K562 (cell line): ENCODE results near the gene ASPG. TPM values are rescaled to one million over a fixed set of nuclear protein-coding genes. Genes with fewer than 3 reads are reported as not detected.

Experiments used
- ATAC-seq: fragments of 200-7000 bp; cut with Tn5 transposase; 3 replicates; pipeline ENCODE4 v1.9.1; 2020; ENCODE audit warnings: moderate library complexity
- BruUV-seq: library from RNA; stranded (reverse); fragments of 400-500 nt; replicated peaks from 2 replicates; lab custom pipeline; 2021; lab: Mats Ljungman, UMichigan
- CTCF ChIA-PET: fragments of 300-600 bp; formaldehyde crosslinking; extraction: SDS; loops from one replicate; lab custom pipeline; 2021; ENCODE audit warnings: low intra/inter-chr PET ratio; lab: Yijun Ruan, JAX
- POLR2A ChIA-PET: fragments of 300-600, 350-650 bp; sonication (Branson Sonifier 250); formaldehyde crosslinking; extraction: SDS; loops from one replicate; lab custom pipeline; 2021; ENCODE audit warnings: antibody characterized with exemption, inconsistent platforms; lab: Yijun Ruan, JAX
- DNase-seq, 4 experiments: peaks; one replicate each; pipeline versions ENCODE4 v3.0.0 to v3.0.0-alpha.2; 2011 to 2018; ENCODE audit warnings: low spot score in 3 of 4, mixed read lengths in 3 of 4; ENCODE audit errors: extremely low read depth in 1 of 4
- FAIRE-seq: peaks from 2 replicates; lab custom pipeline; 2011; peaks lifted over from hg19 to GRCh38; lab: Jason Lieb, UNC
- H2AFZ ChIP-seq: 2 replicates; pipeline ENCODE4 v1.6.0; 2011; ENCODE audit warnings: low read depth, low read length, control low read depth, inconsistent platforms
- H3K27ac ChIP-seq: fragments of 200-600 bp; 3 replicates; pipeline ENCODE4 v1.8.0; 2011; ENCODE audit warnings: low read depth, mild to moderate bottlenecking, control low read depth, inconsistent platforms, low read length, moderate library complexity, mixed read lengths; ENCODE audit errors: extremely low read depth
- H3K27me3 ChIP-seq, 2 experiments: fragments of 300-600 bp in 1 of 2; 2 replicates in 1 of 2; 3 replicates in 1 of 2; pipeline versions ENCODE4 v1.6.0 to v1.8.0; 2011; ENCODE audit warnings: inconsistent platforms in 2 of 2, low read length in 2 of 2, mild to moderate bottlenecking in 1 of 2, mixed read lengths in 1 of 2, moderate library complexity in 1 of 2; ENCODE audit not compliant: control insufficient read depth in 2 of 2, insufficient read depth in 2 of 2
- H3K36me3 ChIP-seq: fragments of 300-600 bp; 3 replicates; pipeline ENCODE4 v1.8.0; 2011; ENCODE audit warnings: mild to moderate bottlenecking, low read length, inconsistent platforms; ENCODE audit not compliant: control insufficient read depth, insufficient read depth
- H3K4me1 ChIP-seq, 2 experiments: fragments of 200-600 bp in 1 of 2; replicated peaks in 1 of 2; 2 replicates in 1 of 2; 3 replicates in 1 of 2; pipeline versions ENCODE4 v1.5.1 to v1.8.0; 2011; ENCODE audit warnings: inconsistent platforms in 2 of 2, low read length in 2 of 2, mild to moderate bottlenecking in 1 of 2, mixed read lengths in 1 of 2, moderate library complexity in 1 of 2; ENCODE audit not compliant: control insufficient read depth in 2 of 2, insufficient read depth in 2 of 2
- H3K4me2 ChIP-seq: 2 replicates; pipeline ENCODE4 v1.6.1; 2011; ENCODE audit warnings: low read length, control low read depth, inconsistent platforms, mixed read lengths; ENCODE audit not compliant: insufficient read depth
- H3K4me3 ChIP-seq: fragments of 200-600 bp; sonication (generic), shearing (Covaris generic); 2 replicates; pipeline ENCODE4 v1.5.1; 2016; ENCODE audit warnings: control low read depth, inconsistent platforms
- H3K79me2 ChIP-seq: fragments of 200-600 bp; 3 replicates; pipeline ENCODE4 v1.8.0; 2011; ENCODE audit warnings: low read length, inconsistent platforms; ENCODE audit not compliant: control insufficient read depth, insufficient read depth
- H3K9ac ChIP-seq, 2 experiments: 2 replicates each; pipeline versions ENCODE4 v1.6.0 to v1.6.1; 2011; ENCODE audit warnings: low read depth in 2 of 2, low read length in 2 of 2, control low read depth in 1 of 2, inconsistent platforms in 1 of 2, mild to moderate bottlenecking in 1 of 2, mixed read lengths in 1 of 2; ENCODE audit not compliant: insufficient read depth in 1 of 2
- H3K9me1 ChIP-seq: one replicate; pipeline ENCODE4 v1.6.0; 2011; ENCODE audit warnings: inconsistent platforms, mild to moderate bottlenecking, low read length, moderate library complexity; ENCODE audit not compliant: control insufficient read depth, insufficient read depth
- H3K9me3 ChIP-seq: replicated peaks from 2 replicates; pipeline ENCODE4 v1.5.1; 2011; ENCODE audit warnings: low read depth, low read length, inconsistent platforms; ENCODE audit not compliant: control insufficient read depth, insufficient read depth
- H4K20me1 ChIP-seq: replicated peaks from 2 replicates; pipeline ENCODE4 v1.6.1; 2011; ENCODE audit warnings: low read length, inconsistent platforms, mixed read lengths; ENCODE audit not compliant: control insufficient read depth, insufficient read depth
- MCM3 ChIP-seq: fragments of 450-650 bp; IDR thresholded peaks from 2 replicates; pipeline ENCODE4 v1.6.1; 2016
- MTA1 ChIP-seq: fragments of 450-650 bp; IDR thresholded peaks from 2 replicates; pipeline ENCODE4 v1.6.1; 2017; ENCODE audit warnings: borderline replicate concordance
- MTF1 ChIP-seq: fragments of 250-450 bp; sonication (Bioruptor Pico); IDR thresholded peaks from 2 replicates; pipeline ENCODE4 v1.9.0; 2021; ENCODE audit warnings: moderate library complexity, mild to moderate bottlenecking, inconsistent platforms, borderline replicate concordance
- PHB ChIP-seq: fragments of 250-450 bp; sonication (Bioruptor Pico); IDR thresholded peaks from 2 replicates; pipeline ENCODE4 v1.5.0; 2021
- SPI1 ChIP-seq: IDR thresholded peaks from 2 replicates; pipeline ENCODE4 v1.6.1; 2011; ENCODE audit warnings: low read depth, low read length, control low read depth, borderline replicate concordance
- ZFP36 ChIP-seq: fragments of 150-350 bp; IDR thresholded peaks from 2 replicates; pipeline ENCODE4 v1.6.1; 2018; ENCODE audit warnings: low read length, low read depth; ENCODE audit not compliant: partially characterized antibody
- WGBS: fragments of 100-300 bp; shearing (Covaris generic); methylation state at CpG from one replicate; pipeline ENCODE4 v1.1.6; 2016; ENCODE audit warnings: low coverage, mixed read lengths; ENCODE audit not compliant: insufficient coverage; ENCODE audit errors: missing lambda C conversion rate; 5-methylcytosine and 5-hydroxymethylcytosine counted together
- in situ Hi-C: fragments of 300-500 bp; cut with MboI; formaldehyde crosslinking; loops from 4 replicates; pipeline ENCODE4 v1.15.0; 2018; ENCODE audit warnings: inconsistent platforms, mixed read lengths
- intact Hi-C: fragments of 100-400 bp; cut with micrococcal nuclease; formaldehyde crosslinking; loops from 2 replicates; pipeline ENCODE4 v1.14.2; 2022
- polyA plus RNA-seq, 8 experiments: library from polyadenylated mRNA; depleted of rRNA in 4 of 8; stranded (reverse) in 5 of 8; unstranded in 3 of 8; fragments of >200 nt; fragmentation: Nextera tagmentation in 2 of 8; fragmentation: Illumina TruSeq in 1 of 8; extraction: Ambion mirVana in 2 of 8; extraction: Trizol in 1 of 8; gene quantifications; 2 replicates each; pipeline versions ENCODE4 v1.2.1 to v1.2.3, GENCODE V29; 2011 to 2014; ENCODE audit warnings: inconsistent platforms in 1 of 8, missing spikeins in 1 of 8
- total RNA-seq, 7 experiments: library from RNA; depleted of rRNA in 6 of 7; stranded (reverse); fragments of >200 nt in 6 of 7; fragmentation: Illumina TruSeq in 2 of 7; extraction: Trizol in 2 of 7; gene quantifications; 2 replicates each; pipeline versions ENCODE4 v1.2.1 to v1.2.3, GENCODE V29; 2011 to 2021; ENCODE audit warnings: low replicate concordance in 1 of 7
- TF ChIP-seq, protein P1 (sequence below): fragments of 250-450 bp; sonication (Bioruptor Pico); IDR thresholded peaks from 2 replicates; pipeline ENCODE4 v1.4.0; 2020

Gene ASPG
- total and polyA plus RNA-seq, 9 of the 15 experiments (the other 6 are each of a cell fraction or from before 2014, with no cell fraction given), result 0.18 TPM; not detected in 8

DNA sequence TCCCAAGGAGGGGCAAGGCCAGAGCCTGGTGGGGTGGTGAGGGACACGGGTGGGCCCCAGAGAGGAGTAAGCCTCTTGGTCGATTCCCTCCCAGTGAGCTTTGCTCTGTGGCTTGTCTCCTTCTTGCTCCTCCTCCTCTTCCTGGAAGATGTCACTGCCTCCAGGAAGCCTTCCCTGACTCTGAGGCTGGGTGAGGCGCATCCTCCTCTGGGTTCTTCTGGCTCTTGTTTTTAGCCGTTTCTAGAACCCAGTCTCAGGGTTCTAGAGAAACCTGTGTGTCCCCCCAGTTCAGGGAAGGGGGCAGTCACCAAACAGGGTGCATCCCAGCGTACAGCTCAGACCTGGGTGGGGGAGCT lies 65.5 kb downstream of the ASPG start:
- intact Hi-C loops (no loop called here), in situ Hi-C loops (no loop called here)
- POLR2A ChIA-PET, result no interaction called here
- FAIRE-seq, result no peak
- Histone ChIP-seq H3K4me2 (no peak overlapping the region), H3K9me3 (no peaks in the 10 kb centered on the region), H3K79me2 (no peaks in the 10 kb centered on the region), H3K4me1 (peaks cover 0 to 31% of the 10 kb centered on the region in 2 experiments; a peak in 2 of 5 replicates), H3K27ac (no peak overlapping the region), H4K20me1 (no peaks in the 10 kb centered on the region), H2AFZ (no peak overlapping the region), H3K27me3 (peaks cover 0 to 18% of the 10 kb centered on the region in 2 experiments; a peak in 2 of 5 replicates), H3K36me3 (no peaks in the 10 kb centered on the region), H3K4me3 (no peak overlapping the region), H3K9ac (no peak overlapping the region), H3K9me1 (no peaks in the 10 kb centered on the region)
- no peak for ATAC-seq
- CTCF ChIA-PET, result no interaction called here
- no peak for DNase-seq
- BruUV-seq, result no TSS peak
- TF ChIP-seq ZFP36 (peak; percentile 85), SPI1 (no peak), PHB (CRISPR knock-in tag) (no peak)
- WGBS, result 14% methylated on average over 1 of the region's 5 CpGs

DNA sequence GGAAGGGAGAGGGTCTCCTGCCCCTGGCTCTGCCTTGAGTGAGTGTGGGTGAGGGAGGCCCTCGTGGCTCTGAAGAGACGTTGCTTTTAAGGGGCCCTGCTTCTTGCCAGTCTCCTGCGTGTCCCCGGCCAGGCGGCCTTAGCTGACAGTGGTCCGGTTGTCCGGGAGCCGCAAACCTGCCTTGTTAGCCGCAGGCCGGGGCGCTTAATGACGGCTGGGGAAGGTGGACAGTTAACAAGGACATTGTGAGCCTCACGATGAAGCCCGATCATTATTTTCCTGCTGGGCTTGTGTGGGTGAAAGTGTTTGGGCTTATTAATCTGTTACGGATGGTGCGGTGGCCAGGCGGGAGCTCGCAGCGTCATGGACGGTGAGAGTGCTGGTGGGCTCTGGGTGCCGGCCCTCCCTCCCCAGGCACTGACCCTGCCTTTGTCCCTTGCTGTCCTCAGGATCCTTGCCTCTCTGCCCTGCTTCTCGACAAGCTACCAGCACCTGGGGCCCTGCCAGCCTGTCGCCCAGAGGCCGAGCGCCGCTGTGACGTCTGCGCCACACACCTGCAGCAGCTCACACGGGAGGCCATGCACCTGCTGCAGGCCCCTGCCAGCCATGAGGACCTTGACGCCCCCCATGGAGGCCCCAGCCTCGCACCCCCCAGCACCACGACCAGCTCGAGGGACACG lies 66.2 kb downstream of the ASPG start:
- no peaks in the 10 kb centered on the region for H3K9me3 ChIP-seq
- H3K79me2 ChIP-seq, result no peaks in the 10 kb centered on the region
- WGBS, result 41% methylated on average over 22 of the region's 34 CpGs
- FAIRE-seq (no peak), DNase-seq (no peak), ATAC-seq (no peak)
- no peak overlapping the region for H2AFZ ChIP-seq
- intact Hi-C loops, result no loop called here
- ChIA-PET POLR2A (no interaction called here), CTCF (interaction anchor here (0.6 kb wide), 1 partner anchor 14 kb away, joined by 3 read pairs; the partner anchor contains the start of gene KIF26A)
- H3K4me2 ChIP-seq, result no peak overlapping the region
- H3K4me3 ChIP-seq, result no peak overlapping the region
- no peak overlapping the region; a peak in 1 of 4 replicates for H3K9ac ChIP-seq
- no peaks in the 10 kb centered on the region for H3K36me3 ChIP-seq
- H3K27me3 ChIP-seq, result peaks cover 0 to 14% of the 10 kb centered on the region in 2 experiments; a peak in 2 of 5 replicates
- no peak overlapping the region for H3K27ac ChIP-seq
- BruUV-seq, result no TSS peak
- H3K9me1 ChIP-seq, result no peaks in the 10 kb centered on the region
- H3K4me1 ChIP-seq, result peaks cover 0 to 32% of the 10 kb centered on the region in 2 experiments; a peak in 2 of 5 replicates
- in situ Hi-C loops, result no loop called here
- H4K20me1 ChIP-seq, result no peaks in the 10 kb centered on the region
- TF ChIP-seq, protein P1, sequence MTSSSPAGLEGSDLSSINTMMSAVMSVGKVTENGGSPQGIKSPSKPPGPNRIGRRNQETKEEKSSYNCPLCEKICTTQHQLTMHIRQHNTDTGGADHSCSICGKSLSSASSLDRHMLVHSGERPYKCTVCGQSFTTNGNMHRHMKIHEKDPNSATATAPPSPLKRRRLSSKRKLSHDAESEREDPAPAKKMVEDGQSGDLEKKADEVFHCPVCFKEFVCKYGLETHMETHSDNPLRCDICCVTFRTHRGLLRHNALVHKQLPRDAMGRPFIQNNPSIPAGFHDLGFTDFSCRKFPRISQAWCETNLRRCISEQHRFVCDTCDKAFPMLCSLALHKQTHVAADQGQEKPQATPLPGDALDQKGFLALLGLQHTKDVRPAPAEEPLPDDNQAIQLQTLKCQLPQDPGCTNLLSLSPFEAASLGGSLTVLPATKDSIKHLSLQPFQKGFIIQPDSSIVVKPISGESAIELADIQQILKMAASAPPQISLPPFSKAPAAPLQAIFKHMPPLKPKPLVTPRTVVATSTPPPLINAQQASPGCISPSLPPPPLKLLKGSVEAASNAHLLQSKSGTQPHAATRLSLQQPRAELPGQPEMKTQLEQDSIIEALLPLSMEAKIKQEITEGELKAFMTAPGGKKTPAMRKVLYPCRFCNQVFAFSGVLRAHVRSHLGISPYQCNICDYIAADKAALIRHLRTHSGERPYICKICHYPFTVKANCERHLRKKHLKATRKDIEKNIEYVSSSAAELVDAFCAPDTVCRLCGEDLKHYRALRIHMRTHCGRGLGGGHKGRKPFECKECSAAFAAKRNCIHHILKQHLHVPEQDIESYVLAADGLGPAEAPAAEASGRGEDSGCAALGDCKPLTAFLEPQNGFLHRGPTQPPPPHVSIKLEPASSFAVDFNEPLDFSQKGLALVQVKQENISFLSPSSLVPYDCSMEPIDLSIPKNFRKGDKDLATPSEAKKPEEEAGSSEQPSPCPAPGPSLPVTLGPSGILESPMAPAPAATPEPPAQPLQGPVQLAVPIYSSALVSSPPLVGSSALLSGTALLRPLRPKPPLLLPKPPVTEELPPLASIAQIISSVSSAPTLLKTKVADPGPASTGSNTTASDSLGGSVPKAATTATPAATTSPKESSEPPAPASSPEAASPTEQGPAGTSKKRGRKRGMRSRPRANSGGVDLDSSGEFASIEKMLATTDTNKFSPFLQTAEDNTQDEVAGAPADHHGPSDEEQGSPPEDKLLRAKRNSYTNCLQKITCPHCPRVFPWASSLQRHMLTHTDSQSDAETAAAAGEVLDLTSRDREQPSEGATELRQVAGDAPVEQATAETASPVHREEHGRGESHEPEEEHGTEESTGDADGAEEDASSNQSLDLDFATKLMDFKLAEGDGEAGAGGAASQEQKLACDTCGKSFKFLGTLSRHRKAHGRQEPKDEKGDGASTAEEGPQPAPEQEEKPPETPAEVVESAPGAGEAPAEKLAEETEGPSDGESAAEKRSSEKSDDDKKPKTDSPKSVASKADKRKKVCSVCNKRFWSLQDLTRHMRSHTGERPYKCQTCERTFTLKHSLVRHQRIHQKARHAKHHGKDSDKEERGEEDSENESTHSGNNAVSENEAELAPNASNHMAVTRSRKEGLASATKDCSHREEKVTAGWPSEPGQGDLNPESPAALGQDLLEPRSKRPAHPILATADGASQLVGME (CRISPR knock-in tag), result no peak
- TF ChIP-seq MTA1 (no peak), MCM3 (no peak), MTF1 (CRISPR knock-in tag) (no peak)
